ENCODE data around the gene RNF225. TPM values are rescaled to one million over a fixed set of nuclear protein-coding genes. Genes with fewer than 3 reads are reported as not detected.
A peak's percentile ranks its signal among the peaks of the same experiment; 100 is the strongest.

RNF225 gene
- total RNA-seq, 1 donor from 2014 or later = 0.36 TPM

DNA sequence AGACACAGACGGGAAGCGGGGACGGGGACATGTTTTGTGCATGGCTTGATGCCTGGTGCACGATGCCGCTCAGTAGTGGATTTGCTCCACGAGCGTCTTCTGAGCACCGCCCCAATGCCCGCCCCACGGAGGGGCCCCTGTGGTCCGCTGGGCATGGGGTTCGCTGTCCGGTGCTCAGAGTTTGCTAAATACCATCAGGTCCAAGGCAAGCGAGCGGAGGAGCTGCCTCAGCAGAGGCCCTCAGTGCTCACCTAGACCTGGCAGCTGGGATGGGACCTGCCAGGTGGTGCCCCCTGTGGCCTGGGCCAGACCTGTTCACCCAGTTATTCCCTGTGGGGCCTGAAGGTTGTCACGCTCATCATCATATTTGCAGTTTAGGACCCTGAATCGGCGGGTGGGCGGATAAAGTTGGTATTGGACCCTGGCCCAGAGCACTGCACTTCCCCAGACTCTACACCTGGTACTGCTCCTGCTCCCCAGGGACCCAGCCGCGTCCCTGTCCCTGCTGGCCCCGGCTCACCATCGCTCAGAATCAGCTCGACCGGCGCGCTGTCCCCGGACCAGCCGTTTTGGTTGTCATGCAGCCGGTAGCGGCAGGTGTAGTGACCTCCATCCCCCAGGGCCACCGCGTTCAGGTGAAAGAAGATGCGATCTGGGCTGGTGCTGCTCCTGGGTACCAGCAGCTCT is 44.4 kb upstream of the RNF225 start:
- Histone ChIP-seq H3K4me1 (ENCODE audit: insufficient read depth, low read length) (peaks cover 7% of the 10 kb centered on the region), H3K9ac (ENCODE audit: low read length) (no peak overlapping the region), H3K27ac (ENCODE audit: low read depth, low read length) (no peak overlapping the region), H3K36me3 (ENCODE audit: insufficient read depth, low read length) (no peaks in the 10 kb centered on the region), H4K20me1 (ENCODE audit: insufficient read depth, low read length) (peaks cover 8% of the 10 kb centered on the region), H3K4me2 (ENCODE audit: low read length) (peak overlapping the region; percentile 30), H2AFZ (ENCODE audit: low read depth, low read length) (no peak overlapping the region), H3K4me3 (ENCODE audit: insufficient read depth, low read depth, low read length) (no peak overlapping the region), H3K9me3 (ENCODE audit: insufficient read depth, low read depth, low read length) (peaks cover 6% of the 10 kb centered on the region), H3K27me3 (ENCODE audit: insufficient read depth, low read length) (peaks cover 20% of the 10 kb centered on the region), H3K79me2 (ENCODE audit: insufficient read depth, low read length) (no peaks in the 10 kb centered on the region)
- H3K36me3 Mint-ChIP-seq (ENCODE audit: low read depth, unreplicated experiment) = peaks cover 8% of the 10 kb centered on the region
- TF ChIP-seq CTCF (IDR thresholded peaks at IDR 0.05; ENCODE audit: insufficient read depth, low read depth, low read length) = no peak
- no peak for TF ChIP-seq EZH2 (IDR thresholded peaks at IDR 0.05; ENCODE audit: insufficient read depth, low read length)
- H3K4me1 Mint-ChIP-seq (ENCODE audit: low read depth, unreplicated experiment) = peaks cover 3% of the 10 kb centered on the region
- H3K27me3 Mint-ChIP-seq (ENCODE audit: low read depth, unreplicated experiment) = no peaks in the 10 kb centered on the region
- FAIRE-seq (no peak), DNase-seq (ENCODE audit: low read depth) (no peak)
- H3K9me3 Mint-ChIP-seq (ENCODE audit: unreplicated experiment) = no peaks in the 10 kb centered on the region
- no peak overlapping the region for H3K27ac Mint-ChIP-seq (ENCODE audit: unreplicated experiment)
- H3K4me3 Mint-ChIP-seq (ENCODE audit: unreplicated experiment) = no peak overlapping the region

- no peak overlapping the region for H3K27ac Mint-ChIP-seq (ENCODE audit: unreplicated experiment)
- Histone ChIP-seq H4K20me1 (ENCODE audit: insufficient read depth, low read length) (peaks cover 8% of the 10 kb centered on the region), H3K4me3 (ENCODE audit: insufficient read depth, low read depth, low read length) (no peak overlapping the region), H3K79me2 (ENCODE audit: insufficient read depth, low read length) (no peaks in the 10 kb centered on the region), H3K27me3 (ENCODE audit: insufficient read depth, low read length) (peaks cover 20% of the 10 kb centered on the region), H3K27ac (ENCODE audit: low read depth, low read length) (no peak overlapping the region), H3K9me3 (ENCODE audit: insufficient read depth, low read depth, low read length) (peaks cover 10% of the 10 kb centered on the region), H2AFZ (ENCODE audit: low read depth, low read length) (no peak overlapping the region), H3K4me2 (ENCODE audit: low read length) (no peak overlapping the region), H3K4me1 (ENCODE audit: insufficient read depth, low read length) (peaks cover 7% of the 10 kb centered on the region), H3K9ac (ENCODE audit: low read length) (no peak overlapping the region), H3K36me3 (ENCODE audit: insufficient read depth, low read length) (no peaks in the 10 kb centered on the region)
- FAIRE-seq (no peak), DNase-seq (ENCODE audit: low read depth) (no peak)
- no peak overlapping the region for H3K4me3 Mint-ChIP-seq (ENCODE audit: unreplicated experiment)
- no peaks in the 10 kb centered on the region for H3K27me3 Mint-ChIP-seq (ENCODE audit: low read depth, unreplicated experiment)
- TF ChIP-seq EZH2 (IDR thresholded peaks at IDR 0.05; ENCODE audit: insufficient read depth, low read length) = no peak
- no peak for TF ChIP-seq CTCF (IDR thresholded peaks at IDR 0.05; ENCODE audit: insufficient read depth, low read depth, low read length)
- peaks cover 8% of the 10 kb centered on the region for H3K36me3 Mint-ChIP-seq (ENCODE audit: low read depth, unreplicated experiment)
- H3K4me1 Mint-ChIP-seq (ENCODE audit: low read depth, unreplicated experiment) = peaks cover 3% of the 10 kb centered on the region
- no peaks in the 10 kb centered on the region for H3K9me3 Mint-ChIP-seq (ENCODE audit: unreplicated experiment)
These were observed 43.9 kb upstream of the RNF225 start for GRCh38 chr19:58351558-58351878.

DNA sequence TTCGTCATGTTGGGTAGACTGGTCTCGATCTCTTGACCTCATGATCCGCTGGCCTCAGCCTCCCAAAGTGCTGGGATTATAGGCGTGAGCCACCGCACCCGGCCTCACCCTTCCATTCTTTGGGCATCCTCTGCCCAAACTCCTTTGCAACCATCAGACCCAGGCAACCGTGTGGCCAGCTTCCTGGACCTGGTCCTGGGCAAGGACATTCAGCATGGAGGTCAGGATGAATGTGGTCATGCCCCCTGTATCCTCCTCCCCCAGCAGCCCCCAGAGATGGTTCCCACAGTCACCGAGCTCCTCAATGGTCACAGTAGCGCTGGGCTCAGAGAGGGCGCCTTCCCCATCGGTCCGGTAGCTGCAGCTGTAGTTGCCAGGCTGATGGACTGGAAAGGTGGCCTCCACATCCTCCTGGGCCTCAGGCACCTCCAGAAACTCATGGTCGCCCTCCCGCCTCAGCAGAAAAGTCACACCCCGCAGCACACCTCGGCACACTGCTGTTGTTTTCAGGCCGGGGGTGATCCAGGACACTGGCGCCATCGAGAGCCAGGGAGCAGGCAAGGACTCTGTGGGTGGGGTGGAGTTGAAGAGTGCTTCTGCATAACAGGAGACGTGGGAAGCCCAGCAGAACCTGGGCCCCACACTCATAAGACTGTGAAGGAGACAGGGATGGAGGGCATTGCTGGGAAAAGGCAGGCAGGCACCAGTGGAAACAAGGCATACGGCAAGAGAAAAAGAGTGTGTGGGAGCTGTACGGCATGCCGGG is 43.3 kb upstream of the RNF225 start:
- peaks cover 7% of the 10 kb centered on the region for H3K4me1 ChIP-seq (ENCODE audit: insufficient read depth, low read length)
- no peak for TF ChIP-seq EZH2 (IDR thresholded peaks at IDR 0.05; ENCODE audit: insufficient read depth, low read length)
- TF ChIP-seq CTCF (IDR thresholded peaks at IDR 0.05; ENCODE audit: insufficient read depth, low read depth, low read length) = no peak
- H3K79me2 ChIP-seq (ENCODE audit: insufficient read depth, low read length) = no peaks in the 10 kb centered on the region
- no peak overlapping the region for H3K4me3 ChIP-seq (ENCODE audit: insufficient read depth, low read depth, low read length)
- no peak for DNase-seq (ENCODE audit: low read depth)
- Mint-ChIP-seq H3K36me3 (ENCODE audit: low read depth, unreplicated experiment) (peaks cover 8% of the 10 kb centered on the region), H3K27ac (ENCODE audit: unreplicated experiment) (peak overlapping the region; percentile 26), H3K27me3 (ENCODE audit: low read depth, unreplicated experiment) (no peaks in the 10 kb centered on the region), H3K4me1 (ENCODE audit: low read depth, unreplicated experiment) (peaks cover 3% of the 10 kb centered on the region), H3K4me3 (ENCODE audit: unreplicated experiment) (no peak overlapping the region), H3K9me3 (ENCODE audit: unreplicated experiment) (no peaks in the 10 kb centered on the region)
- H2AFZ ChIP-seq (ENCODE audit: low read depth, low read length) = no peak overlapping the region
- H3K9ac ChIP-seq (ENCODE audit: low read length) = no peak overlapping the region
- H4K20me1 ChIP-seq (ENCODE audit: insufficient read depth, low read length) = peaks cover 8% of the 10 kb centered on the region
- peaks cover 11% of the 10 kb centered on the region for H3K9me3 ChIP-seq (ENCODE audit: insufficient read depth, low read depth, low read length)
- H3K36me3 ChIP-seq (ENCODE audit: insufficient read depth, low read length) = no peaks in the 10 kb centered on the region
- peaks cover 14% of the 10 kb centered on the region for H3K27me3 ChIP-seq (ENCODE audit: insufficient read depth, low read length)
- no peak for FAIRE-seq
- no peak overlapping the region for H3K27ac ChIP-seq (ENCODE audit: low read depth, low read length)
- H3K4me2 ChIP-seq (ENCODE audit: low read length) = no peak overlapping the region
